SH-SY5Y (cell line): ENCODE measurements around the gene ATRNL1.

Experiments used
- GATA2 ChIP-seq: IDR thresholded peaks from 2 replicates; pipeline ENCODE4 v1.6.1; 2011; ENCODE audit warnings: mild to moderate bottlenecking, low read depth, low read length
- GATA3 ChIP-seq: IDR thresholded peaks from 2 replicates; pipeline ENCODE4 v1.6.1; 2011; ENCODE audit warnings: low read depth, mild to moderate bottlenecking, low read length, moderate library complexity

ATRNL1 gene

DNA sequence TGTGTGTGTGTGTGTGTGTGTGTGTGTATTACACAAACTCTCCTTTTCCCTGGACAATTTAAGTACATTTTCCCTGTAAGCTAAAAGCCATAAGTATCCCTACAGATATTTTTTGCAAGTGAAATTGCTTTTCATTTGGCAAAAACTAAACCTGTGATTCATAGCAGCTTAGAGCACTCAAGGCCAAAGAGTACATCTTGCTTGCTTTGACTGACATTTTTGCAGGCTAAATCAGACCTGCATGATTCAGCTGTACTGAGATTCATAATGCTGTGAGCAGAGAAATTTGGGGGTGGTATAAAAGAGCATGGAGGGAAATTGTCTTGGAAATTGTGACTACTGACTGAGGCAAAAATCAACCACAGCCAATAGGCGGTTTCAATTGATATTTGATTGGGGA lies 679.4 kb downstream of the ATRNL1 start:
- TF ChIP-seq GATA3 (no peak), GATA2 (no peak)

- TF ChIP-seq GATA3 (no peak), GATA2 (no peak)
Observed at GRCh38 chr10:115773832-115774231, 680.7 kb downstream of the ATRNL1 start.

GRCh38 chr10:115774721-115775120 lies 681.6 kb downstream of the ATRNL1 start:
- TF ChIP-seq GATA2 (no peak), GATA3 (no peak)

- TF ChIP-seq GATA2 (no peak), GATA3 (no peak)
Observed at GRCh38 chr10:115777646-115778045, 684.5 kb downstream of the ATRNL1 start.

DNA sequence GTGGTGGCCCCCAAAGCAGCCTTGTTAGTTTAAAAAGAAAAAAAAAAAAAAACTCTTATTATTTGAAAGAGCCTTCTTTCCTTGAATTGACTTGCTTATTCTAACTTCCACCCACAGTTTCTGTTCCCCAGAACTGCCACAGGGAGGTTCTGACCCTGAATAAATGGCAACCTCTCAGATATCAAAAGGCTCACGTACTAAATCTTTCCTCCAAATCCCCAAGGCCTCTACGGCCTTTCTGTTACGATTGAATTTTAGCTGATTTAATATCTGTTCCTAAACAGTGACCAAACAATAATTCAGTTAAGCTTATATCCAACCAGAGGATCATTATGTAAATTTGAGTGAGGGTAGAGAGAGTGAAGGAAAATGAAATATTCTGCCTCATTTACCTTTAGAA lies 697.1 kb downstream of the ATRNL1 start:
- TF ChIP-seq GATA2 (no peak), GATA3 (no peak)

DNA sequence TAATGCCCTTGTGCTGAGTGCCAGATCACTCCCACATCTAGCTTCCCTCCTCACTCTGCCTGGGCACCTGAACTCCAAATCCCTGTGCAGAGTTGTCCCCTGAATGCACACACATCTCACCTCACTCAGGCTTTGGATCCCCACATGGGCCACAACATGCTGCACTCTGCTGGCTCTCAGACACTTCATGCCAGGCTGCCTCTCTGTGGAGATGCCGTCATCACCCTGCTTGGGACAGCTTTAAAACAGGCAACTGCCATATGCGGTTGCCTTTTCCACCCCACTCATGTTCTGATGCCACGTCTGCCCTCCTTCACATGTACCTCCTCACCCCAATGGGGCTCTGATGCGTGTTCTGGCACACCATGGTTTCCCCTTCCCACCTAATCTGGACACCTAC lies 702.8 kb downstream of the ATRNL1 start:
- TF ChIP-seq GATA3 (no peak), GATA2 (no peak)

- TF ChIP-seq GATA2 (no peak), GATA3 (no peak)
Observed at GRCh38 chr10:115801457-115801856, 708.3 kb downstream of the ATRNL1 start.

DNA sequence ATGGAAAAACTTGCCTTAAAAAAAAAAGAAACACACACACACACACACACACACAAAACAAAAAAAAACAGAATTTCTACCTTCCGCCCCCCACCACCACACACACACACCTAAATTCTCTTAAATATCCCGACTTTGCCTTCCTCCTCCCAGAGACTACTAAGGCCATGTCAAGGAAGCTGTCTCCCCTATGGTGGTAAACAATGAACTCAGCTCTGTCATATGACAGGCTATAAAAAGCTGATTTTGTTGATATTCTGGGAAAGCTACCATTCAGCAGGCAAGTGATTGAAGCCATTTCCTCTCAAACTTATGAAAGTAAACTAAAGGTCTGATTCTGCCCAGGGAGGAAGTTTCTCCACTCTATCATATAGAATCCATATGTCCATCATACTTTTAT lies 708.8 kb downstream of the ATRNL1 start:
- no peak for TF ChIP-seq GATA2
- no peak for TF ChIP-seq GATA3

- TF ChIP-seq GATA2 (no peak), GATA3 (no peak)
Observed at GRCh38 chr10:115802911-115803310, 709.7 kb downstream of the ATRNL1 start.

- no peak for TF ChIP-seq GATA3
- no peak for TF ChIP-seq GATA2
Observed at GRCh38 chr10:115814542-115814941, 721.4 kb downstream of the ATRNL1 start.

DNA sequence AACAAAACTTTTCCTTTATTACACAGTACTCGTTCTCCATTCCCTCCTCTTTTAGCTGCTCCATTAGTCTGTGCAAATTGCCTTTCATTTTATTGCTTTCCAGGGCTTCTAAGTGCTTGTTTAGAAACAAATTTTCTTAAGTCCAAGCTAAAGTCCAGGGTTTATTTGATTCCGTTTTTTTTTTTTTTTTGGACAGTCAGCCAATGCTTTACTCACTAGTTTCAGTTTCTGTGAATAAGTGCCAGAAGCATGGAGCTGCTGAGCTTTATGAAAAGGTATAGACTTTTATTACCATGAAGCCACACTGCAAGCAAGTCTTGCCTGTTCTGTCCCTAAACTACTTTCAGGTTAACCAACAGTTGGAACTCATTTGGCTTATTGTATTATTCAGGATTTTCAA lies 724.8 kb downstream of the ATRNL1 start:
- TF ChIP-seq GATA2 (no peak), GATA3 (no peak)

DNA sequence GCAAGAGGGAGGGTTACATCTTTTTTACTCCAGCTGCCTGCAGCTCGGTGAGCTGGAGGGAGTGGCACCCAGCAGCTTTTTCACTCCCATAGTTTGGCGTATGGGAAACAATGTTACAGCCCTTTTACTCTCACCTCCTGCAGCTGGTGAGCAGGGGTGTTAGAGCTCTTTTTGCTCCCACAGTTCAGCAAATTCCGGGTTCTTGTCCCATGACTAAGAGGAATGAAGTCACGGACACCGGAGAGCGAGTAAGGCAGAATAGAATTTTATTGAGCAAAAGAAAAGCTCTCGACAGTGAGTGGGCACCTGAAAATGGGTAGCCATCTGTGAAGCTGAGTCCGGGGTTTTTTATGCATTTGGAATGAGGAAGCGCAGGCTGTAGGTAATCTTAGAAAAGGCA lies 733.2 kb downstream of the ATRNL1 start:
- TF ChIP-seq GATA3 (no peak), GATA2 (no peak)

- TF ChIP-seq GATA3 = no peak
- TF ChIP-seq GATA2 = no peak
Observed at GRCh38 chr10:115827231-115828009, 734.3 kb downstream of the ATRNL1 start.

DNA sequence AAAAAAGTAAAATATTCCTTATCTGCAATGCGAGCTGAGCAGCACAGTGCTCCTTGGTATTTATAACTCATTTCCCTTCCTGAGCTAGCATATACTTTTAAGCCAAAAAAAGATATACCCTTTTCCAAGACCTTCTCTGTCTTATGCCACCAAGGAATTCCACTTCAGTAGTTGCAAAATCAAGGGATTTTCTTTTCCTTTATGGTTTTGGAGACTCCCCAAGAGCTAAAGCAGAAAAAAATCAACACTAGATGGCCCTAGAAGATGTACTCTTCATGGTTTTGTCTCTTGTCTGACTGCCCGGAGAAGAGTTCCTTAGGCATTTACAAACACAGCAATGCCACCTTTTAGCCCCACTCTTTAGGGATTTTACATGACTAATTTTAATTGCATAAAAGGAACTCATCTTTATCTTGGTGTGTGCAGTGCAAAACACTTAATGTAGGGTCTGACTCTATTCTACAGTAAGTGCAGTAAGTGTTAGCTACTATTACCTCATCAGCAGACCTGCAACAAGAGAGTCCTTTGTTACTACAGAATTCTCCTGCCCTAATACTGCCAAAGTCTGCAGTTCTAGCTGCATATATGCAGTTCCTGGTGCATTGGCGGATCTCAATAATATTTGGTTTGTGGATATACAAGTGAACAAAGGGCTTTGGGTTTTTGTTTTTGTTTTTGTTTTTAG lies 736.5 kb downstream of the ATRNL1 start:
- no peak for TF ChIP-seq GATA2
- no peak for TF ChIP-seq GATA3
